OCI-LY1 (cell line): ENCODE measurements around the gene TNP1.

ENCODE experiments used
- H2AFZ ChIP-seq: fragments of 200-600 bp; sonication (generic), shearing (Covaris generic); 2 replicates; pipeline ENCODE4 v1.6.0; 2014; ENCODE audit warnings: antibody characterized with exemption, mild to moderate bottlenecking, low read length
- H3F3A ChIP-seq: fragments of 200-600 bp; sonication (generic), shearing (Covaris generic); 2 replicates; pipeline ENCODE4 v1.6.0; 2014; ENCODE audit warnings: mild to moderate bottlenecking, antibody characterized with exemption, low read length, moderate library complexity; ENCODE audit not compliant: insufficient read depth
- H3K27ac ChIP-seq: fragments of 200-600 bp; sonication (generic); 2 replicates; pipeline ENCODE4 v1.5.1; 2014; ENCODE audit warnings: low read length, mixed run types, mild to moderate bottlenecking, low read depth; ENCODE audit not compliant: poor library complexity, severe bottlenecking
- H3K27me3 ChIP-seq: fragments of 200-600 bp; sonication (generic); 2 replicates; pipeline ENCODE4 v1.6.0; 2014; ENCODE audit warnings: antibody characterized with exemption, mild to moderate bottlenecking, low read length, moderate library complexity; ENCODE audit not compliant: insufficient read depth
- H3K36me3 ChIP-seq: fragments of 200-600 bp; sonication (generic); 2 replicates; pipeline ENCODE4 v1.6.1; 2014; ENCODE audit warnings: mild to moderate bottlenecking, antibody characterized with exemption, low read length, moderate library complexity, mixed read lengths; ENCODE audit not compliant: insufficient read depth
- H3K4me1 ChIP-seq: fragments of 200-600 bp; sonication (generic); 2 replicates; pipeline ENCODE4 v1.5.1; 2014; ENCODE audit warnings: mild to moderate bottlenecking, low read length, moderate library complexity; ENCODE audit not compliant: insufficient read depth, severe bottlenecking
- H3K4me2 ChIP-seq: fragments of 200-600 bp; sonication (generic), shearing (Covaris generic); 2 replicates; pipeline ENCODE4 v1.6.1; 2014; ENCODE audit warnings: low read length
- H3K4me3 ChIP-seq: fragments of 200-600 bp; sonication (generic); 2 replicates; pipeline ENCODE4 v1.5.1; 2014; ENCODE audit warnings: low read length, low read depth, mild to moderate bottlenecking, mixed read lengths; ENCODE audit not compliant: poor library complexity, severe bottlenecking
- H3K79me2 ChIP-seq: fragments of 200-600 bp; shearing (Covaris generic); 2 replicates; pipeline ENCODE4 v1.6.1; 2016; ENCODE audit warnings: mixed run types, low read length, mixed read lengths; ENCODE audit not compliant: insufficient read depth
- H3K9ac ChIP-seq: fragments of 200-600 bp; sonication (generic), shearing (Covaris generic); 2 replicates; pipeline ENCODE4 v1.6.1; 2014; ENCODE audit warnings: mild to moderate bottlenecking, low read length, mixed read lengths
- H3K9me2 ChIP-seq: fragments of 200-600 bp; sonication (generic), shearing (Covaris generic); 2 replicates; pipeline ENCODE4 v1.6.1; 2014; ENCODE audit warnings: low read depth, mild to moderate bottlenecking, low read length, mixed read lengths
- H3K9me3 ChIP-seq: fragments of 200-600 bp; shearing (Covaris generic); 2 replicates; pipeline ENCODE4 v1.6.1; 2014; ENCODE audit warnings: low read length, mixed read lengths
- H4K20me1 ChIP-seq: fragments of 200-600 bp; sonication (generic), shearing (Covaris generic); 2 replicates; pipeline ENCODE4 v1.6.0; 2016; ENCODE audit warnings: mild to moderate bottlenecking, low read length; ENCODE audit not compliant: insufficient read depth
- CTCF ChIP-seq: fragments of 200-600 bp; sonication (generic), shearing (Covaris generic); IDR thresholded peaks from 2 replicates; pipeline ENCODE4 v1.5.1; 2017; ENCODE audit warnings: mild to moderate bottlenecking, antibody characterized with exemption, low read length, moderate library complexity, mixed read lengths
- EZH2 ChIP-seq: fragments of 200-600 bp; sonication (generic), shearing (Covaris generic); IDR thresholded peaks from 2 replicates; pipeline ENCODE4 v1.8.0; 2017; ENCODE audit warnings: borderline replicate concordance, mixed run types, mild to moderate bottlenecking, antibody characterized with exemption, low read length, moderate library complexity, mixed read lengths

TNP1 gene

GRCh38 chr2:216829533-216829932, 30.3 kb downstream of the TNP1 start:
- no peak overlapping the region for H3K4me2 ChIP-seq
- no peaks in the 10 kb centered on the region for H3K36me3 ChIP-seq
- no peak for TF ChIP-seq CTCF
- no peak overlapping the region for H3K9ac ChIP-seq
- no peaks in the 10 kb centered on the region for H4K20me1 ChIP-seq
- no peaks in the 10 kb centered on the region for H3K79me2 ChIP-seq
- H3K9me3 ChIP-seq: no peaks in the 10 kb centered on the region
- H3K27ac ChIP-seq: no peak overlapping the region
- H2AFZ ChIP-seq: no peak overlapping the region
- H3K9me2 ChIP-seq: no peaks in the 10 kb centered on the region
- H3K27me3 ChIP-seq: no peaks in the 10 kb centered on the region
- no peaks in the 10 kb centered on the region for H3F3A ChIP-seq
- H3K4me1 ChIP-seq: no peaks in the 10 kb centered on the region
- no peak overlapping the region for H3K4me3 ChIP-seq

GRCh38 chr2:216827073-216827720, 32.7 kb downstream of the TNP1 start:
- no peaks in the 10 kb centered on the region for H3F3A ChIP-seq
- no peaks in the 10 kb centered on the region for H3K4me1 ChIP-seq
- no peaks in the 10 kb centered on the region for H3K9me2 ChIP-seq
- no peak overlapping the region for H3K27ac ChIP-seq
- no peak overlapping the region for H3K4me2 ChIP-seq
- no peak overlapping the region for H3K4me3 ChIP-seq
- H3K9ac ChIP-seq: no peak overlapping the region
- no peaks in the 10 kb centered on the region for H3K36me3 ChIP-seq
- no peak overlapping the region for H2AFZ ChIP-seq
- no peaks in the 10 kb centered on the region for H3K79me2 ChIP-seq
- H4K20me1 ChIP-seq: no peaks in the 10 kb centered on the region
- H3K9me3 ChIP-seq: no peaks in the 10 kb centered on the region
- H3K27me3 ChIP-seq: no peaks in the 10 kb centered on the region
- no peak for TF ChIP-seq CTCF
- TF ChIP-seq EZH2: no peak

- H3K9me3 ChIP-seq: no peaks in the 10 kb centered on the region
- no peaks in the 10 kb centered on the region for H3K36me3 ChIP-seq
- H3K4me1 ChIP-seq: no peaks in the 10 kb centered on the region
- no peak overlapping the region for H3K9ac ChIP-seq
- no peaks in the 10 kb centered on the region for H3K9me2 ChIP-seq
- TF ChIP-seq EZH2 (no peak), CTCF (no peak)
- H3K79me2 ChIP-seq: no peaks in the 10 kb centered on the region
- H3K4me2 ChIP-seq: no peak overlapping the region
- no peak overlapping the region for H2AFZ ChIP-seq
- no peaks in the 10 kb centered on the region for H3F3A ChIP-seq
- no peak overlapping the region for H3K4me3 ChIP-seq
- no peaks in the 10 kb centered on the region for H3K27me3 ChIP-seq
- no peaks in the 10 kb centered on the region for H4K20me1 ChIP-seq
- no peak overlapping the region for H3K27ac ChIP-seq
Measured at GRCh38 chr2:216822470-216822869, 37.4 kb downstream of the TNP1 start.
